H1 (cell line): Measurements from ENCODE around the gene USH2A. TPM values are rescaled to one million over a fixed set of nuclear protein-coding genes. Genes with fewer than 3 reads are reported as not detected.

Experiments used
- CTCF ChIA-PET: fragments of 300-600 bp; sonication (Branson Sonifier 250); formaldehyde crosslinking; loops from one replicate; lab custom pipeline; 2021; ENCODE audit not compliant: partially characterized antibody; lab: Charles Lee
- POLR2A ChIA-PET: fragments of 300-600 bp; sonication (Branson Sonifier 250); formaldehyde crosslinking; loops from one replicate; lab custom pipeline; 2021; ENCODE audit warnings: inconsistent platforms; ENCODE audit not compliant: partially characterized antibody; lab: Charles Lee
- DNase-seq, 2 experiments: peaks; one replicate each; pipeline versions ENCODE4 v3.0.0 to v3.0.0-alpha.2; 2010 to 2022; ENCODE audit warnings: low spot score in 2 of 2, low read depth in 1 of 2, mixed read lengths in 1 of 2
- FAIRE-seq: peaks from 2 replicates; lab custom pipeline; 2011; peaks lifted over from hg19 to GRCh38; lab: Jason Lieb, UNC
- H2AFZ ChIP-seq: 2 replicates; pipeline ENCODE4 v1.8.1; 2012; ENCODE audit warnings: low read length, inconsistent platforms
- H2AK5ac ChIP-seq: 2 replicates; pipeline ENCODE4 v1.6.1; 2013; ENCODE audit warnings: low read depth, low read length
- H2BK120ac ChIP-seq: replicated peaks from 2 replicates; pipeline ENCODE3; 2013; ENCODE audit warnings: low read depth, low read length, inconsistent platforms
- H2BK12ac ChIP-seq: 2 replicates; pipeline ENCODE4 v1.6.1; 2013; ENCODE audit warnings: low read depth, low read length
- H2BK15ac ChIP-seq: 2 replicates; pipeline ENCODE4 v1.6.1; 2013; ENCODE audit warnings: low read length
- H2BK20ac ChIP-seq: 2 replicates; pipeline ENCODE4 v1.6.1; 2013; ENCODE audit warnings: low read length
- H2BK5ac ChIP-seq: 2 replicates; pipeline ENCODE4 v1.6.1; 2013; ENCODE audit warnings: low read depth, low read length
- H3K14ac ChIP-seq: 2 replicates; pipeline ENCODE4 v1.6.1; 2013; ENCODE audit warnings: inconsistent platforms; ENCODE audit not compliant: insufficient read length
- H3K18ac ChIP-seq: 2 replicates; pipeline ENCODE4 v1.6.1; 2013; ENCODE audit warnings: low read length; ENCODE audit errors: extremely low read depth
- H3K23ac ChIP-seq: 2 replicates; pipeline ENCODE4 v1.6.1; 2013; ENCODE audit warnings: inconsistent platforms; ENCODE audit not compliant: insufficient read length
- H3K23me2 ChIP-seq: 2 replicates; pipeline ENCODE4 v1.6.1; 2013; ENCODE audit warnings: low read depth, low read length
- H3K27ac ChIP-seq: 2 replicates; pipeline ENCODE4 v1.6.1; 2011; ENCODE audit warnings: low read depth, low read length, inconsistent platforms
- H3K27me3 ChIP-seq, 4 experiments: replicated peaks in 1 of 4; 1 replicate in 1 of 4; 2 replicates in 3 of 4; pipeline versions ENCODE4 v1.6.1 to v1.8.1; 2011 to 2013; ENCODE audit warnings: low read length in 3 of 4, mild to moderate bottlenecking in 3 of 4, inconsistent platforms in 2 of 4, mixed read lengths in 2 of 4, moderate library complexity in 1 of 4; ENCODE audit not compliant: control insufficient read depth in 3 of 4, insufficient read depth in 3 of 4; ENCODE audit errors: extremely low read depth in 1 of 4
- H3K36me3 ChIP-seq, 4 experiments: 2 replicates each; pipeline versions ENCODE4 v1.6.1 to v1.8.1; 2011 to 2013; ENCODE audit warnings: mild to moderate bottlenecking in 4 of 4, low read length in 3 of 4, moderate library complexity in 2 of 4, control low read depth in 1 of 4, inconsistent platforms in 1 of 4; ENCODE audit not compliant: insufficient read depth in 4 of 4, control insufficient read depth in 2 of 4
- H3K4ac ChIP-seq: replicated peaks from 2 replicates; pipeline ENCODE3; 2013; ENCODE audit warnings: low read length, low read depth, mixed read lengths, inconsistent platforms; ENCODE audit not compliant: insufficient read length
- H3K4me1 ChIP-seq, 4 experiments: replicated peaks in 1 of 4; 1 replicate in 1 of 4; 2 replicates in 3 of 4; pipeline versions ENCODE4 v1.6.1 to v1.8.1; 2011 to 2013; ENCODE audit warnings: low read length in 3 of 4, inconsistent platforms in 2 of 4, mixed read lengths in 1 of 4; ENCODE audit not compliant: insufficient read depth in 4 of 4, control insufficient read depth in 3 of 4
- H3K4me2 ChIP-seq, 2 experiments: 2 replicates each; pipeline versions ENCODE4 v1.6.1 to v1.8.1; 2011 to 2013; ENCODE audit warnings: low read depth in 2 of 2, low read length in 2 of 2, control low read depth in 1 of 2, inconsistent platforms in 1 of 2, mild to moderate bottlenecking in 1 of 2; ENCODE audit not compliant: insufficient read depth in 1 of 2
- H3K4me3 ChIP-seq, 4 experiments: fragments of 200-600, 300-600 bp in 1 of 4; sonication (generic), shearing (Covaris generic), sonication (Bioruptor Twin) in 1 of 4; 2 replicates each; pipeline versions ENCODE4 v1.5.1 to v1.8.1; 2011 to 2016; ENCODE audit warnings: low read length in 4 of 4, low read depth in 3 of 4, control low read depth in 2 of 4, inconsistent platforms in 2 of 4, mild to moderate bottlenecking in 2 of 4, mixed read lengths in 1 of 4, moderate library complexity in 1 of 4; ENCODE audit not compliant: insufficient read depth in 2 of 4; ENCODE audit errors: extremely low read depth in 1 of 4
- H3K56ac ChIP-seq: replicated peaks from 2 replicates; pipeline ENCODE3; 2013; ENCODE audit warnings: low read depth, mild to moderate bottlenecking, mixed read lengths, low read length, inconsistent platforms; ENCODE audit not compliant: insufficient read length
- H3K79me1 ChIP-seq: 2 replicates; pipeline ENCODE4 v1.6.1; 2013; ENCODE audit warnings: low read depth, low read length, control low read depth
- H3K79me2 ChIP-seq, 2 experiments: 2 replicates each; pipeline versions ENCODE4 v1.6.1 to v1.8.1; 2012 to 2013; ENCODE audit warnings: low read length in 2 of 2, mild to moderate bottlenecking in 2 of 2, inconsistent platforms in 1 of 2; ENCODE audit not compliant: insufficient read depth in 2 of 2, control insufficient read depth in 1 of 2
- H3K9ac ChIP-seq, 4 experiments: replicated peaks in 1 of 4; 1 replicate in 1 of 4; 2 replicates in 3 of 4; pipeline versions ENCODE4 v1.6.1 to v1.8.1; 2011 to 2013; ENCODE audit warnings: low read depth in 3 of 4, low read length in 3 of 4, control low read depth in 2 of 4, mild to moderate bottlenecking in 2 of 4, moderate library complexity in 2 of 4, inconsistent platforms in 1 of 4; ENCODE audit errors: extremely low read depth in 1 of 4
- H3K9me3 ChIP-seq, 2 experiments: 2 replicates each; pipeline versions ENCODE4 v1.6.1 to v1.8.1; 2012 to 2013; ENCODE audit warnings: mild to moderate bottlenecking in 2 of 2, moderate library complexity in 2 of 2, control low read depth in 1 of 2, inconsistent platforms in 1 of 2, low read depth in 1 of 2, low read length in 1 of 2, mixed read lengths in 1 of 2; ENCODE audit not compliant: insufficient read depth in 2 of 2
- H4K20me1 ChIP-seq, 2 experiments: replicated peaks in 1 of 2; 2 replicates each; pipeline versions ENCODE3 to v1.8.1; 2011 to 2013; ENCODE audit warnings: inconsistent platforms in 2 of 2, low read length in 2 of 2, mild to moderate bottlenecking in 1 of 2; ENCODE audit not compliant: insufficient read depth in 2 of 2, control insufficient read depth in 1 of 2
- H4K5ac ChIP-seq: 2 replicates; pipeline ENCODE4 v1.6.1; 2013; ENCODE audit warnings: low read length, low read depth, mixed read lengths, inconsistent platforms; ENCODE audit not compliant: insufficient read length
- H4K8ac ChIP-seq: 2 replicates; pipeline ENCODE4 v1.8.0; 2013; ENCODE audit warnings: mild to moderate bottlenecking, moderate library complexity, low read length, inconsistent platforms; ENCODE audit not compliant: insufficient read depth; ENCODE audit errors: extremely low read depth
- H4K91ac ChIP-seq: replicated peaks from 2 replicates; pipeline ENCODE3; 2013; ENCODE audit warnings: low read length, mixed read lengths, inconsistent platforms; ENCODE audit not compliant: insufficient read length
- CHD1 ChIP-seq: IDR thresholded peaks from 2 replicates; pipeline ENCODE4 v1.6.1; 2012; ENCODE audit warnings: low read depth, low read length, improper control_type of control experiment
- EP300 ChIP-seq, 2 experiments: IDR thresholded peaks; 1 replicate in 1 of 2; 2 replicates in 1 of 2; pipeline ENCODE4 v1.6.1; 2011 to 2012; ENCODE audit warnings: low read depth in 2 of 2, low read length in 2 of 2, mild to moderate bottlenecking in 2 of 2, borderline replicate concordance in 1 of 2, inconsistent platforms in 1 of 2, moderate library complexity in 1 of 2
- EZH2 ChIP-seq: fragments of 200-600 bp; sonication (generic); IDR thresholded peaks from 2 replicates; pipeline ENCODE4 v1.7.1; 2012; ENCODE audit warnings: low read depth, mild to moderate bottlenecking, moderate library complexity, low read length, inconsistent platforms; ENCODE audit not compliant: severe bottlenecking
- GABPA ChIP-seq: IDR thresholded peaks from 2 replicates; pipeline ENCODE4 v1.6.1; 2011; ENCODE audit warnings: mild to moderate bottlenecking, low read length, moderate library complexity, borderline replicate concordance; ENCODE audit not compliant: insufficient read depth
- KDM5A ChIP-seq: fragments of 200-600 bp; IDR thresholded peaks from 2 replicates; pipeline ENCODE4 v1.7.1; 2012; ENCODE audit warnings: mild to moderate bottlenecking, low read length, inconsistent platforms, mixed read lengths
- POU5F1 ChIP-seq: IDR thresholded peaks from 2 replicates; pipeline ENCODE4 v1.6.1; 2011; ENCODE audit warnings: low read depth, mild to moderate bottlenecking, low read length, moderate library complexity
- SIN3A ChIP-seq, 2 experiments: IDR thresholded peaks in 1 of 2; conservative IDR thresholded peaks in 1 of 2; 2 replicates each; pipeline ENCODE4 v1.6.1; 2011 to 2012; ENCODE audit warnings: low read length in 2 of 2, improper control_type of control experiment in 1 of 2, low read depth in 1 of 2, mild to moderate bottlenecking in 1 of 2
- polyA plus RNA-seq, 7 experiments: library from polyadenylated mRNA; depleted of rRNA in 3 of 7; stranded (reverse) in 5 of 7; unstranded in 2 of 7; fragments of >200 nt in 5 of 7; fragments of 200-250 nt in 2 of 7; gene quantifications; 1 replicate in 5 of 7; 2 replicates in 1 of 7; 4 replicates in 1 of 7; pipeline versions ENCODE4 v1.2.1 to v1.2.3, GENCODE V29; 2011 to 2013; ENCODE audit warnings: missing spikeins in 2 of 7, mixed read lengths in 2 of 7
- total RNA-seq: library from RNA; stranded (reverse); fragmentation: NEBNext Ultra II Directional; extraction: Animal tissue kit (Norgen Biotek cat#: 25700); gene quantifications from 2 replicates; pipeline ENCODE4 v1.2.1, GENCODE V29; 2021

USH2A gene
- total and polyA plus RNA-seq, 2 of the 8 experiments (the other 6 are each of a cell fraction or from before 2014, with no cell fraction given) = 0.02 to 0.17 TPM

- Histone ChIP-seq H3K27ac (no peak overlapping the region), H2BK5ac (no peak overlapping the region), H3K4ac (no peak overlapping the region), H2BK12ac (no peak overlapping the region), H4K20me1 (no peaks in the 10 kb centered on the region), H3K23ac (no peak overlapping the region), H3K4me3 (no peak overlapping the region), H2BK120ac (no peak overlapping the region), H3K27me3 (no peaks in the 10 kb centered on the region), H3K9me3 (no peaks in the 10 kb centered on the region), H3K79me2 (no peaks in the 10 kb centered on the region), H3K18ac (no peak overlapping the region), H3K14ac (no peak overlapping the region), H3K56ac (no peak overlapping the region), H2BK15ac (no peak overlapping the region), H3K4me2 (no peak overlapping the region), H3K9ac (no peak overlapping the region), H4K91ac (no peak overlapping the region), H4K8ac (no peak overlapping the region), H3K23me2 (no peaks in the 10 kb centered on the region), H3K79me1 (no peaks in the 10 kb centered on the region), H4K5ac (no peak overlapping the region), H2BK20ac (no peak overlapping the region), H2AFZ (no peak overlapping the region), H3K36me3 (no peaks in the 10 kb centered on the region), H3K4me1 (no peaks in the 10 kb centered on the region), H2AK5ac (no peak overlapping the region)
- FAIRE-seq (no peak), DNase-seq (no peak)
- ChIA-PET CTCF (no interaction called here), POLR2A (no interaction called here)
- no peak for TF ChIP-seq GABPA
- no peak for TF ChIP-seq SIN3A (conservative IDR thresholded peaks at IDR 0.05 in 1 of 2, IDR thresholded peaks at IDR 0.05 in 1 of 2; ENCODE audit: low read depth in 1 of 2, low read length in 2 of 2)
- no peak for TF ChIP-seq KDM5A
- TF ChIP-seq CHD1 = no peak
- no peak for TF ChIP-seq EP300 (IDR thresholded peaks at IDR 0.05; ENCODE audit: borderline replicate concordance in 1 of 2, low read depth in 2 of 2, low read length in 2 of 2)
- no peak for TF ChIP-seq POU5F1
- TF ChIP-seq EZH2 = no peak
Measured at GRCh38 chr1:215863796-215864195, 559.5 kb downstream of the USH2A start.
